HL-60 (cell line): ENCODE results near the gene ATRNL1.

ENCODE experiments used
- DNase-seq, 2 experiments: peaks; one replicate each; pipeline ENCODE4 v3.0.0-alpha.2; 2010 to 2020; ENCODE audit warnings: low read depth in 1 of 2, low spot score in 1 of 2
- H3K27ac ChIP-seq: fragments of 250-450 bp; sonication (Bioruptor Pico); replicated peaks from 2 replicates; pipeline ENCODE4 v1.5.1; 2020; ENCODE audit warnings: mild to moderate bottlenecking, moderate library complexity
- H3K27me3 ChIP-seq: fragments of 250-450 bp; sonication (Bioruptor Pico); 2 replicates; pipeline ENCODE4 v1.5.1; 2021; ENCODE audit warnings: mild to moderate bottlenecking, moderate library complexity; ENCODE audit not compliant: insufficient read depth, poor library complexity, severe bottlenecking
- H3K4me3 ChIP-seq: replicated peaks from 2 replicates; pipeline ENCODE4 v1.5.1; 2011; ENCODE audit warnings: mild to moderate bottlenecking, control low read depth, low read length; ENCODE audit not compliant: insufficient read depth
- GABPA ChIP-seq: IDR thresholded peaks from 2 replicates; pipeline ENCODE4 v1.6.1; 2012; ENCODE audit warnings: low read depth
- POLR2AphosphoS5 ChIP-seq: IDR thresholded peaks from 2 replicates; pipeline ENCODE4 v1.6.1; 2012; ENCODE audit warnings: low read depth
- SPI1 ChIP-seq: IDR thresholded peaks from 2 replicates; pipeline ENCODE4 v1.6.1; 2012; ENCODE audit warnings: low read depth, mild to moderate bottlenecking, borderline replicate concordance
- TF ChIP-seq, protein P1 (sequence below): IDR thresholded peaks from 2 replicates; pipeline ENCODE4 v1.6.1; 2012; ENCODE audit warnings: low read depth; ENCODE audit not compliant: insufficient replicate concordance
- TF ChIP-seq, protein P2 (sequence below): IDR thresholded peaks from one replicate; pipeline ENCODE4 v1.5.1; 2011; ENCODE audit warnings: low read length, control low read depth, inconsistent platforms; ENCODE audit not compliant: insufficient read depth

ATRNL1 gene

DNA sequence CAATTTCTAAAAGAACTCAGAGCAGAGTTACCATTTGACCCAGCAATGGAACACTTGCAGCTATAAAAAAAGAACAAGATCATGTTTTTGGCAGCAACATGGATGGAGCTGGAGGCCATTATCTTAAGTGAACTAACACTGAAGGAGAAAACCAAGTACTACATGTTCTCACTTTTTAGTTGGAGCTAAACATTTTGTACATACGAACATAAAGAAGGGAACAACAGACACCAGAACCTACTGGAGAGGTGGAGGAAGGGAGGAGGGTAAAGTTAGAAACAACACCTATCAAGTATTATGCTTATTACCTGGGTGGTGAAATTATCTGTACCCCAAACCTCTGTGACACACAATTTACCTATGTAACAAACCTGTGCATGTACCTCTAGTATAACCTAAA lies 329.5 kb downstream of the ATRNL1 start:
- DNase-seq: no peak
- TF ChIP-seq, protein P1, sequence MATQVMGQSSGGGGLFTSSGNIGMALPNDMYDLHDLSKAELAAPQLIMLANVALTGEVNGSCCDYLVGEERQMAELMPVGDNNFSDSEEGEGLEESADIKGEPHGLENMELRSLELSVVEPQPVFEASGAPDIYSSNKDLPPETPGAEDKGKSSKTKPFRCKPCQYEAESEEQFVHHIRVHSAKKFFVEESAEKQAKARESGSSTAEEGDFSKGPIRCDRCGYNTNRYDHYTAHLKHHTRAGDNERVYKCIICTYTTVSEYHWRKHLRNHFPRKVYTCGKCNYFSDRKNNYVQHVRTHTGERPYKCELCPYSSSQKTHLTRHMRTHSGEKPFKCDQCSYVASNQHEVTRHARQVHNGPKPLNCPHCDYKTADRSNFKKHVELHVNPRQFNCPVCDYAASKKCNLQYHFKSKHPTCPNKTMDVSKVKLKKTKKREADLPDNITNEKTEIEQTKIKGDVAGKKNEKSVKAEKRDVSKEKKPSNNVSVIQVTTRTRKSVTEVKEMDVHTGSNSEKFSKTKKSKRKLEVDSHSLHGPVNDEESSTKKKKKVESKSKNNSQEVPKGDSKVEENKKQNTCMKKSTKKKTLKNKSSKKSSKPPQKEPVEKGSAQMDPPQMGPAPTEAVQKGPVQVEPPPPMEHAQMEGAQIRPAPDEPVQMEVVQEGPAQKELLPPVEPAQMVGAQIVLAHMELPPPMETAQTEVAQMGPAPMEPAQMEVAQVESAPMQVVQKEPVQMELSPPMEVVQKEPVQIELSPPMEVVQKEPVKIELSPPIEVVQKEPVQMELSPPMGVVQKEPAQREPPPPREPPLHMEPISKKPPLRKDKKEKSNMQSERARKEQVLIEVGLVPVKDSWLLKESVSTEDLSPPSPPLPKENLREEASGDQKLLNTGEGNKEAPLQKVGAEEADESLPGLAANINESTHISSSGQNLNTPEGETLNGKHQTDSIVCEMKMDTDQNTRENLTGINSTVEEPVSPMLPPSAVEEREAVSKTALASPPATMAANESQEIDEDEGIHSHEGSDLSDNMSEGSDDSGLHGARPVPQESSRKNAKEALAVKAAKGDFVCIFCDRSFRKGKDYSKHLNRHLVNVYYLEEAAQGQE: no peak
- TF ChIP-seq, protein P2, sequence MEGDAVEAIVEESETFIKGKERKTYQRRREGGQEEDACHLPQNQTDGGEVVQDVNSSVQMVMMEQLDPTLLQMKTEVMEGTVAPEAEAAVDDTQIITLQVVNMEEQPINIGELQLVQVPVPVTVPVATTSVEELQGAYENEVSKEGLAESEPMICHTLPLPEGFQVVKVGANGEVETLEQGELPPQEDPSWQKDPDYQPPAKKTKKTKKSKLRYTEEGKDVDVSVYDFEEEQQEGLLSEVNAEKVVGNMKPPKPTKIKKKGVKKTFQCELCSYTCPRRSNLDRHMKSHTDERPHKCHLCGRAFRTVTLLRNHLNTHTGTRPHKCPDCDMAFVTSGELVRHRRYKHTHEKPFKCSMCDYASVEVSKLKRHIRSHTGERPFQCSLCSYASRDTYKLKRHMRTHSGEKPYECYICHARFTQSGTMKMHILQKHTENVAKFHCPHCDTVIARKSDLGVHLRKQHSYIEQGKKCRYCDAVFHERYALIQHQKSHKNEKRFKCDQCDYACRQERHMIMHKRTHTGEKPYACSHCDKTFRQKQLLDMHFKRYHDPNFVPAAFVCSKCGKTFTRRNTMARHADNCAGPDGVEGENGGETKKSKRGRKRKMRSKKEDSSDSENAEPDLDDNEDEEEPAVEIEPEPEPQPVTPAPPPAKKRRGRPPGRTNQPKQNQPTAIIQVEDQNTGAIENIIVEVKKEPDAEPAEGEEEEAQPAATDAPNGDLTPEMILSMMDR: no peak
- TF ChIP-seq GABPA (no peak), POLR2AphosphoS5 (no peak), SPI1 (no peak)
- H3K4me3 ChIP-seq: no peak overlapping the region
- no peak overlapping the region for H3K27ac ChIP-seq
- no peaks in the 10 kb centered on the region for H3K27me3 ChIP-seq

GRCh38 chr10:115427611-115428010 lies 334.4 kb downstream of the ATRNL1 start:
- Histone ChIP-seq H3K27ac (no peak overlapping the region), H3K4me3 (no peak overlapping the region), H3K27me3 (no peaks in the 10 kb centered on the region)
- DNase-seq: no peak
- TF ChIP-seq, protein P1: no peak
- TF ChIP-seq GABPA: no peak
- no peak for TF ChIP-seq POLR2AphosphoS5
- TF ChIP-seq, protein P2: no peak
- TF ChIP-seq SPI1: no peak

GRCh38 chr10:115432188-115432819 lies 339.1 kb downstream of the ATRNL1 start:
- no peaks in the 10 kb centered on the region for H3K27me3 ChIP-seq
- H3K4me3 ChIP-seq: no peak overlapping the region
- TF ChIP-seq, protein P2: peak; percentile 3
- TF ChIP-seq GABPA: no peak
- H3K27ac ChIP-seq: no peak overlapping the region
- DNase-seq: no peak

DNA sequence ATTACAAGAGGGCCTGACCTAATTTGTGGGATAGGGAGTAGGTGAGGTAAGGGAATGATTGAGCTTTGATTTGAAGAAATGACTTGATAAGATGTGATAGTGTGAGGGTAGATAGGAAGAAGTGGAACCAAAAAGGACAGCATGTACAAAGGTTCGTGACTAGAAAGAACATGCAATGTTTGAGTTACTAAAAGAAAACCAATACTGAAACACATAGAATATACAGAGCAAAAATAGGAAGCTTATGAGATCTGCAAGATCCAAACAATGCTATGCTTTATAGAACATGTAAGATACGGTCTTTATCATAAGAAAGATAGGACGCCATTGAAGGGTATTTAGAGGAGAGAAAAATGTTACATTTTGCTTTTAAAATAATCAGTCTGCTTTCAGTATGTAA lies 343.8 kb downstream of the ATRNL1 start:
- H3K27me3 ChIP-seq: no peaks in the 10 kb centered on the region
- no peak for DNase-seq
- no peak overlapping the region for H3K4me3 ChIP-seq
- no peak for TF ChIP-seq GABPA
- TF ChIP-seq SPI1: no peak
- TF ChIP-seq, protein P1: no peak
- TF ChIP-seq POLR2AphosphoS5: no peak
- TF ChIP-seq, protein P2: no peak
- H3K27ac ChIP-seq: no peak overlapping the region
